Measurements from ENCODE around the gene FSTL1.

Gene FSTL1

GRCh38 chr3:120450600-120451271 is at the start of gene FSTL1:
Gene FSTL1 (minus strand): TSS chr3:120450992. CDS start chr3:120450746, 246 bp downstream.
- peak; percentile 1 for DNase-seq

GRCh38 chr3:120498556-120499346 is 48.0 kb upstream of the FSTL1 start:
- DNase-seq, result no peak

- DNase-seq, result no peak
These were observed 47.0 kb upstream of the FSTL1 start for GRCh38 chr3:120497818-120498217.

DNA sequence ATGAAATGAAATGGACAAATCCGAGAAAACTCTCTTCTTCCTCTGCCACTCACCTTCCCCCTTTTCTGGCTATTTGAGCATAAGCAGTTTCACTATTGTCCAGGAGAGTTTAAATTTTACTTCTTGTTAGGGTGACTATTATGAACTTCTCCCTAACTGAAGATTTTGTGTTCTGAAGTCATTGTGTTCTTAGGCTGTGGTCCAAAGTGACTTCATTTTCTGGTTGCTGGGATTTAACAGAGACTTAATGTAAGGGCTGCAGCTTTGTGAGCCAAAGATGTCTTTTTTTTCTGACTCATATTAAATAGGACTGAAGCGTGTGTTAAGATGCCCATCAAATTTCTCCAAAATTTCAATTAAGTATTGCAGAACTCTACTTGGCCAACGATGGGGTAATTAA is 46.5 kb upstream of the FSTL1 start:
- no peak for DNase-seq

DNA sequence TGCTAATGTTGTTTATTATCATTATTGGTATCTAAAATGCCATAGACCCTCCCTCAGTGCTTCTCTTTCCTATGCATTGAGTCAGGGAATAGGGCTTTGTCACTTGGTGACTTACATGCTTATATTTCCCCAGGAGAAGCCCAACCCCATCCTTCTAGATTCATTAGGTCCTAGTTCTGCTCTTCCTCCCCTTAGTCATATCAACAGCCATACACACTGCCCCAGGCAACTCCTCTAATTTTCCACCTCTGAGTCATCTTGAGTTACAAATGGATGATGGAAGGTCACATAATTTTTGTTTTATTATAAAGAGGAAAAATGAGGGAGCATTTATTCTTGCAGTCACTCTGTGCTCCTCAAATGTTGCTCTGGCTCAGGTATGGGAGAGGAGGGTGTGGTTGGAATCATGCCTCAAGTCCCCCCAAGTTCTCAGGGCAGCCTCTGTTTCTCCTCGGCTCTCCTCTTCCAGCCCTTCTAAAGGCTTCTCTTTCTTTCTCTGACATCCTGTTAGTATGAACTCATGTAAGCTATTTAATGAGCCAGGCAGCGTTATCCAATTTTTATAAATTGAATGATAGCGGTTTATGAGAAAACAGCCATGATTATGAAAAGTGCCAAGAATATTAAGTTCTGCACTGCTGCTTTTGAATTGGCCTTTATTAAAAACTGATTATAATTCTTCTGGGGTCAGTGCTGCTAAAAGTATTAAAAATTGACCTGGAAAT is 45.6 kb upstream of the FSTL1 start:
- no peak for DNase-seq

DNA sequence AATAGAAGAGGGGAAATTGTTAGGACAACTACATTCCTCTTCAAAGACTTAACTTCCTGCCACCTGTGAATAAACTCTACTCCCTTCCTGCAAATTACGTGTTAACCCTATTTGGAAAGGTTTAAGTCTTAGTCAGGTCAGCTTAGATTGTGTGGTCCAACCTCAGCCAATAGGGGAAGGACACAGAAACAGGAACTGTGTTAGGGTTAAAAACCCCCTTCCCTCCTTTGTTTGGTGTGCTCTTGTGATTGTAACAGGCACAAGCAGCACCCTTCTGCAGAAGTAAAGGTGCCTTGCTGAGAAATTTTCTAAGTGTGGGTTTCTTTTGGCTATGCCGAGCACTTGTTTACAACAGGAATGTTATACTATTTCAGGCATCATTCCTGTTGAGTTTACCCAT is 45.0 kb upstream of the FSTL1 start:
- no peak for DNase-seq

DNA sequence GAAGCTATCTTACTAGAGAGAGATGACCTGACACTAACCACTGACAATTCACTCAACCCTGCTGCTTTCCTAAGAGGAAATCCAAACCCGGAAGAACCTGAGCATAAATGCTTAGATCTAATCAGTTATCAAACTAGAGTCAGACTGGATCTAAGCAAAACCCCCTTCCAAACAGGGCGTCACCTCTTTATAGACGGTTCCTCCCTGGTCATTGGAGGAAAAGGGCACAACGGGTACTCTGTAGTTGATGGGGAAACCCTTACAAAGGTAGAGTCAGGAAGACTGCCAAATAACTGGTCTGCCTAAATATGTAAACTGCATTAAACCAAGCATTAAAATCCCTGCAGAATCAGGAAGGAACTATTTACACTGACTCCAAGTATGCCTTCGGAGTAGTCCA is 41.3 kb upstream of the FSTL1 start:
- no peak for DNase-seq

GRCh38 chr3:120489421-120489820 is 38.6 kb upstream of the FSTL1 start:
- DNase-seq, result no peak

DNA sequence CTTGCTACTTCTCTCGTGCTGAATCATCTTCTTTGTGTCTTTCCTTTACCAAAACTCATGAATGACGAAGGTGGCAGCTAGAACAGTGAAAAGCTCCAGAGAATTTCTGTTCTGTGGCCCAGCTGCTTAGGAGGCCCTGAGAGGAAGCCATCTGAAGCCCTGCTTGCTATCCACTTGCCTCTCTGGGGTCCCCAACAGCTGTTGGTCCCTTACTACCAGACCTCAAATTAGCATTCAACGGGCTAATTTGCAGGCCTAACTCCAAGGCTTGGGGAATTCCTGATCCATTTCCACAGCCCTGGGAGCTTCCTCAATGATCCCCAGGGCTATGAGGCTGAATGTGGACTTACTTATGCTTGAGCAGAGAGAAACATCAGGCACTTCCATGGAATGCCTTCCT is 37.5 kb upstream of the FSTL1 start:
- DNase-seq, result no peak

DNA sequence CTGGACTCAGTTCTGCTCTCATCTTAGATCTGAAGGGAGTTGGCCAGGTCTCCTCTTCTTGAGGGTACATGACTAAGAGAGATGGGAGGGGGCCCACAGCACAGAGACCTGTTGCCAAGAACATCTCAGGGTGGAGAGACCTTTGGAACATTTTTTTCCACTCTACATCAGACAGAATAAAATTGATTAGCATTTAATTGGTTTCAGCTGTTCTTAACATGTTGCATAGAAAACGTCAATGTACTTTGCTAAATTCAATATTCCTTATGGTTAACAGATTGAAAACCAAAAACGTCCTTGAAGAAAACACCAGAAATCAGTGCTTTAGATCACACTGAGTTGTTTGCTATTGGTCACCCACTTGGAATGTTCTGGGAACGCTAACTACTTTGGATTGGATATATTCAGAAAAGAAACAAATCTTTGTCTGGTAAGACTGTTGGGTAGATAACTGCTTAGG is 36.4 kb upstream of the FSTL1 start:
- DNase-seq, result no peak

DNA sequence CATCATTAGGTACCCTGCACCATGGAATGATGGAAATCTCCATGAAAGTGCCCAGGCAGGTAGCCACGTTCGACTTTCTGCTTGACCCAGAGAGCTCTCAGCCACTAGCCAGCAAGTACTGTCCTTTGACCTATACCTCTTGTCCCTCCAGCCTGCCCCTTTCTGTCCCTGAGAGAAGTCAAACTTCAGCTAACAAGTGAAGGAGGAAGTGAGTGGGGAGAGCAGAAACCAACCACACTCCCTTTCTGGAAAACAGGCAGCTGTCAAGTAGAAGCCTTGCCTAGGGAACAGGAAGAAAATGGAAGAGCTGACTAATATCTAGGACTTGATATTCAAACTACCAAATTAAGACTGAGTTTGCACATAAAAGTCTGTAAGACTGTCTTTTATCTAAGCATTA is 30.3 kb upstream of the FSTL1 start:
- DNase-seq, result no peak

- DNase-seq, result no peak
These were observed 27.0 kb upstream of the FSTL1 start for GRCh38 chr3:120477781-120478180.

DNA sequence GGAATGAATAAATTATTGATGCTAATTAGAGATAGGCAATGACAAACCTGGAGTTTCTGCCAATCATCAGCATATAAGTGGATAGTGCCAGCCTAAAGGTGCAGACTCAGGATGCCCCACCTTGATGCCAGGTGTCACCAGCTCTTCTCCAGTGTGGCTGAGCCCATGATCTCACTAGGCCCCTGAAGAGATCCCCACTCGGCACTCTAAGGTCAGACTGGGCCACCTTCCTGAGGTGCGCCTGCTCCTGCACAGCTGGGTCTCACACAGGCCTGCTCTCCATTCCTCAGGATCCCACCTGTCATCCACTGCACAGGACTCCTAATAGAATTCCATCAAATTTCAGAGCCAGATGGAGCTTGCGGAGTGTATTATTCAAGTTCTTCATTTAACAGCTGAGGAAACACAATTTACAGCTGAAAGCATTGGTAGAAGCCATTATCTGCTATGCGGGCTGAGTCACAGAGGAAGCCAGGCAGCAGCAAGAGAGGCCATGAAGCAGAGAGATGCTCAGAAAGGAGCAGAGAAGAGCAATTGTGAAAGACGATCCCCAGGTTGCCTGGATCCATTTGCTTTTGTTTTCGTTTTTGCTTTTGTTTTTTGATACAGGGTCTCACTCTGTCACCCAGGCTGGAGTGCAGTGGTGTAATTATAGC is 25.1 kb upstream of the FSTL1 start:
- DNase-seq, result no peak

DNA sequence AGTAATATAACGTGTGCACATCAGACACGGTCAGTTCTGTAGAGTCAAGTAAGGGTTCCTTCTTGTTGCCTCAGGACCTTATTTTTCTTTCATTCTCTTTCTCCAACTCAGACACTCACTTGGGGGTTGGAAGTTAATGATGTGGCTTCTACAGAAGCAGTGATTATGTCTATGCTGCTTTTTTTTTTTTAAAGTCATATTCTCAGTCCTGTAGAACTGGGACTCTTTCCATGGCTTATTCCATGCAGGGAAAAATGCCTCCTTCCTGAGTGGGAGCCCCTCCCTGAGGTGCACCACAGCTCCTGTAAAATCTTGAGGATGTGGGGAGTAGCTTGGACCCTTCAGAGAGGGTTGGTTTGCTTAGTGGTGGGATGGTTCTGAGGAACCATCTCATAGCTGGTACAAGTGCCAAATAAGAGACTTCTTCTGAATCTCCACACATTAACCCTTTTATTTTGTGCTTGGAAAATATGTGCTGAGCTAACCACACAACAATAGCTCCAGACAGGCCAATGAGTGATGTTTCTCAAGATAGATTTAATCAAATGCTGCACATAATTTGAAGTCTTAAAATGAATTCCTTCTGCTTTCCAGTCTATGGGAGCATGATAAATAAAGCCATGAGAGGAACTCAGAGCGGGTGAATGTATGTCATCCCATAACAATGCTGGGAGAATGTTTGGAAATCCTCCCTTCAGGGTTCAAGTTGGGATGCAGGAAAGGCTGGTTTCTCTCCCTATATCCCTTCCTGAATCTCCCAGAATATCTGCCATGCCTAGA is 23.3 kb upstream of the FSTL1 start:
- no peak for DNase-seq

DNA sequence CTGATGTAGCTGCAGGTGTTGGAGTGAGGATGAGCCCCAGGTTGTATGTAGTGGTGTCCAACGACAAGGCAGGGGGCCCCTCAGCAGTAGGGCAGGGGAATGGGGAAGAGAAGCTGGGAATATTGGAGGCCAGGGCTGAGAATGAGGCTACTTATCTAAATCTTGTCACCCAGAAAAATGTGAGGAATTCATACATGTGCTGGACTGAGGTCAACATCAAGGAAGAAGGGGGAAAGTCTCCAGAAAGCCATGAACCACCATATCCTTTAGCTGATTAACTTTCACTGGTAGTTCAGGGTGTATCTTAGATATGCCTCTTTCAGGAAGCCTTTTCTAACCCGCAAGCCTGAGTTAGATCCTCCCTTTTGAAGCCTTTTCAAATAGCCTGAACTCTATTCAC is 22.6 kb upstream of the FSTL1 start:
- no peak for DNase-seq

- DNase-seq, result no peak
These were observed 21.5 kb upstream of the FSTL1 start for GRCh38 chr3:120472121-120472844.

DNA sequence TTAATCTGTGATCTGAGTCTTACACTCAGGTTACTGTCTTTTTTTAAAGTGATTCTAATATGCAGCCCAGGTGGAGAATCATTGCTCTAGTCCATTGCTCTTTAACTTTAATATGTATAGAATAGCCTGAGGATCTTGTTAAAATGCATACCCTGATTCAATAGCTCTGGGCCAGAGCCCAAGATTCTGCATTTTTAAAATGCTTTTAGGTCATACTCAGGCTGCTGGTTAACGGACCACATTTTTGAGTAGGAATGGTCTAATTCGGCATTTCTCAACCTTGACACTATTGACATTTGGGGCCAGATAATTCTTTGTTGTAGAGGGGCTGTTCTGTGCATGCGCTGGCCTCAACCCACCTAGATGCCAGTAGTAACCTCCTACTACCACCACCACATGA is 20.9 kb upstream of the FSTL1 start:
- DNase-seq, result no peak

- no peak for DNase-seq
These were observed 20.1 kb upstream of the FSTL1 start for GRCh38 chr3:120470870-120471269.

DNA sequence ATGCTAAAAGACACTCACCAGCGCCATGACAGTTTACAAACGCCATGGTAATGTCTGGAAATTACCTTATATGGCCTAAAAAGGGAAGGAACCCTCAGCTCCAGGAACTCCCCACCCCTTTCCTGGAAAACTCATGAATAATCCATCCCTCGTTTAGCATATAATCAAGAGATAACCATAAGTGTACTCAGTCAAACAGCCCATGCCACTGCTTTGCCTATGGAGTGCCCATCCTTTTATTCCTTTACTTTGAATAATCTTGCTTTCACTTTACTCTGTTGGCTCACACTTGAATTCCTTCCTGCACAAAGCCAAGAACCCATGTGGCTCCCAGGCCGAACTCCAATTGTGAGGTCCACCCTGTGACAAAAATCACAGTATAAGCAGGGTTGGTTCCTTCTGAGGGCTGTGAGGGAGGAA is 19.1 kb upstream of the FSTL1 start:
- no peak for DNase-seq

- no peak for DNase-seq
These were observed 18.6 kb upstream of the FSTL1 start for GRCh38 chr3:120469440-120469839.

GRCh38 chr3:120468635-120469295 is 18.0 kb upstream of the FSTL1 start:
- DNase-seq, result no peak
